CD4-positive, alpha-beta T cell (primary cell): ENCODE results near the gene TPP2. TPM values are rescaled to one million over a fixed set of nuclear protein-coding genes. Genes with fewer than 3 reads are reported as not detected.
A peak's percentile ranks its signal among the peaks of the same experiment; 100 is the strongest.

Experiments
- ATAC-seq: fragments of 200-7000 bp; cut with Tn5 transposase; one replicate; pipeline ENCODE4 v1.10.0; 2022; ENCODE audit warnings: mild to moderate bottlenecking; ENCODE audit not compliant: poor library complexity
- CTCF ChIA-PET: fragments of 350-600 bp; sonication (Branson Sonifier 250); formaldehyde crosslinking; loops from one replicate; lab custom pipeline; 2021; ENCODE audit warnings: antibody characterized with exemption, inconsistent platforms; lab: Charles Lee
- POLR2A ChIA-PET: fragments of 350-600 bp; sonication (Branson Sonifier 250); formaldehyde crosslinking; loops from one replicate; lab custom pipeline; 2021; ENCODE audit warnings: antibody characterized with exemption, inconsistent platforms; lab: Charles Lee
- DNase-seq, 14 experiments: peaks; one replicate each; pipeline ENCODE4 v3.0.0-alpha.2; 2013 to 2020; ENCODE audit warnings: mixed read lengths in 2 of 14
- H3K27ac ChIP-seq, 2 donors: one replicate each; pipeline versions ENCODE4 v1.5.1 to v1.7.0; 2013; ENCODE audit warnings: low read length in 2 of 2, low read depth in 1 of 2, mild to moderate bottlenecking in 1 of 2
- H3K27me3 ChIP-seq, 2 experiments: 1 replicate in 1 of 2; 2 replicates in 1 of 2; pipeline versions ENCODE4 v1.6.1 to v1.7.0; 2013; ENCODE audit warnings: low read length in 2 of 2, control low read depth in 1 of 2, mild to moderate bottlenecking in 1 of 2, moderate library complexity in 1 of 2; ENCODE audit not compliant: insufficient read depth in 2 of 2, control insufficient read depth in 1 of 2
- H3K36me3 ChIP-seq: one replicate; pipeline ENCODE4 v1.6.1; 2013; ENCODE audit warnings: low read length, control low read depth; ENCODE audit not compliant: insufficient read depth
- H3K4me1 ChIP-seq: one replicate; pipeline ENCODE4 v1.6.1; 2013; ENCODE audit warnings: low read length, control low read depth; ENCODE audit not compliant: insufficient read depth
- H3K4me3 ChIP-seq: one replicate; pipeline ENCODE4 v1.5.1; 2013; ENCODE audit warnings: mild to moderate bottlenecking, low read length, moderate library complexity
- H3K9me3 ChIP-seq, 2 experiments: 1 replicate in 1 of 2; 2 replicates in 1 of 2; pipeline versions ENCODE4 v1.6.1 to v1.7.0; 2013; ENCODE audit warnings: low read length in 2 of 2, mild to moderate bottlenecking in 2 of 2, control low read depth in 1 of 2, moderate library complexity in 1 of 2; ENCODE audit not compliant: control insufficient read depth in 1 of 2, insufficient read depth in 1 of 2
- H3K27ac Mint-ChIP-seq: one replicate; pipeline ENCODE4 v1.8.0; 2020; ENCODE audit warnings: mixed read lengths
- H3K27me3 Mint-ChIP-seq: one replicate; pipeline ENCODE4 v1.8.0; 2021; ENCODE audit warnings: mixed read lengths
- H3K36me3 Mint-ChIP-seq: one replicate; pipeline ENCODE4 v1.8.0; 2021; ENCODE audit warnings: low read depth, mixed read lengths
- H3K4me1 Mint-ChIP-seq: one replicate; pipeline ENCODE4 v1.8.0; 2021; ENCODE audit warnings: low read depth, mixed read lengths
- H3K4me3 Mint-ChIP-seq: one replicate; pipeline ENCODE4 v1.8.0; 2020; ENCODE audit warnings: mild to moderate bottlenecking, mixed read lengths
- H3K9me3 Mint-ChIP-seq: one replicate; pipeline ENCODE4 v1.8.0; 2020; ENCODE audit warnings: mixed read lengths
- CTCF ChIP-seq: fragments of 200-600 bp; IDR thresholded peaks from one replicate; pipeline ENCODE4 v1.8.0; 2022; ENCODE audit warnings: antibody characterized with exemption, mild to moderate bottlenecking
- intact Hi-C, 2 experiments: fragments of 100-400 bp; cut with DNase I in 1 of 2; cut with micrococcal nuclease in 1 of 2; formaldehyde crosslinking; loops; one replicate each; pipeline versions ENCODE4 v1.15.1 to v1.9.0; 2023 to 2025; cut with DNase I, micrococcal nuclease
- total RNA-seq, 174 experiments: library from RNA in 2 of 174; stranded (reverse) in 2 of 174; gene quantifications; one replicate each; pipeline ENCODE4 v1.2.3 and lab custom pipeline; 2021 to 2026

TPP2 gene
- total RNA-seq, 2 experiments from 2014 or later, result 146 to 147 TPM

- Histone ChIP-seq H3K27ac (no peak overlapping the region), H3K27me3 (no peaks in the 10 kb centered on the region), H3K4me1 (peaks cover 6% of the 10 kb centered on the region), H3K4me3 (no peak overlapping the region), H3K9me3 (no peaks in the 10 kb centered on the region), H3K36me3 (peaks cover 61% of the 10 kb centered on the region)
- peaks cover 92% of the 10 kb centered on the region for H3K36me3 Mint-ChIP-seq
- H3K9me3 Mint-ChIP-seq, result no peaks in the 10 kb centered on the region
- H3K27ac Mint-ChIP-seq, result peak overlapping the region; percentile 71
- intact Hi-C loops, result loop anchor here (2.0 kb wide), 1 partner anchor 17 kb away; no protein-coding TSS in a partner anchor
- POLR2A ChIA-PET, result interaction anchor here (0.9 to 11.1 kb wide), 4 partner anchors 14 to 236 kb away, joined by 3 to 116 read pairs (median 4); partner anchors contain the start of genes ERCC5 and TPP2
- ATAC-seq, result peak; percentile 41
- H3K27me3 Mint-ChIP-seq, result no peaks in the 10 kb centered on the region
- TF ChIP-seq CTCF, result no peak
- H3K4me1 Mint-ChIP-seq, result peaks cover 65% of the 10 kb centered on the region
- no peak for DNase-seq
- CTCF ChIA-PET, result no interaction called here
- peak overlapping the region; percentile 9 for H3K4me3 Mint-ChIP-seq
Measured at GRCh38 chr13:102609696-102610095, 12.9 kb downstream of the TPP2 start.

DNA sequence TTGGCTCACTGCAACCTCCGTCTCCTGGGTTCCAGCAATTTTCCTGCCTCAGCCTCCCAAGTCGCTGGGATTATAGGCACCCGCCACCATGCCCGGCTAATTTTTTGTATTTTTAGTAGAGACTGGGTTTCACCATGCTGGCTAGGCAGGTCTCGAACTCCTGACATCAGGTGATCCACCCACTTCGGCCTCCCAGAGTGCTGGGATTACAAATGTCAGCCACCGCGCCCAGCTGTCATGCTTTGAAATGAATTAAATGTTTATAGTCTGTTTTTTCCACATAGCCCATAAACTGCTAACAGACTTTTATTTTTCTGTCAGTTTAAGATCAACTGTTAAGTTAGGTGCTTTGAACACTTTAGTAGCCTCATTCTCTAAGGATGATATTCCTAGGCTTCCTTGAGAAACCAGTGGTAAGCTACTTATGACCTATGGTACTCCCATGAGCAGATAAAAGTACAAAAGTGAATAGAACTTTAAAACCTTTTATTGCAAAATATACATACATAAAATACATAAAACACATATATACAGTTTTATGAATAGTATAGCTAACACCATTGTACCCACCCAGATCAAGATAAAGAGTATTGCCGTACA lies 13.6 kb downstream of the TPP2 start:
- H3K4me1 ChIP-seq, result peaks cover 2% of the 10 kb centered on the region
- H3K27ac ChIP-seq, result no peak overlapping the region
- intact Hi-C loops, result no loop called here
- Mint-ChIP-seq H3K27ac (no peak overlapping the region), H3K4me3 (no peak overlapping the region), H3K36me3 (peaks cover 92% of the 10 kb centered on the region), H3K4me1 (peaks cover 58% of the 10 kb centered on the region), H3K27me3 (no peaks in the 10 kb centered on the region), H3K9me3 (no peaks in the 10 kb centered on the region)
- ChIA-PET CTCF (no interaction called here), POLR2A (interaction anchor here (0.9 to 11.1 kb wide), 4 partner anchors 14 to 235 kb away, joined by 3 to 116 read pairs (median 4); partner anchors contain the start of genes ERCC5 and TPP2)
- no peaks in the 10 kb centered on the region for H3K27me3 ChIP-seq
- TF ChIP-seq CTCF, result no peak
- no peak overlapping the region for H3K4me3 ChIP-seq
- peaks cover 61% of the 10 kb centered on the region for H3K36me3 ChIP-seq
- no peak for ATAC-seq
- no peak for DNase-seq
- no peaks in the 10 kb centered on the region for H3K9me3 ChIP-seq

DNA sequence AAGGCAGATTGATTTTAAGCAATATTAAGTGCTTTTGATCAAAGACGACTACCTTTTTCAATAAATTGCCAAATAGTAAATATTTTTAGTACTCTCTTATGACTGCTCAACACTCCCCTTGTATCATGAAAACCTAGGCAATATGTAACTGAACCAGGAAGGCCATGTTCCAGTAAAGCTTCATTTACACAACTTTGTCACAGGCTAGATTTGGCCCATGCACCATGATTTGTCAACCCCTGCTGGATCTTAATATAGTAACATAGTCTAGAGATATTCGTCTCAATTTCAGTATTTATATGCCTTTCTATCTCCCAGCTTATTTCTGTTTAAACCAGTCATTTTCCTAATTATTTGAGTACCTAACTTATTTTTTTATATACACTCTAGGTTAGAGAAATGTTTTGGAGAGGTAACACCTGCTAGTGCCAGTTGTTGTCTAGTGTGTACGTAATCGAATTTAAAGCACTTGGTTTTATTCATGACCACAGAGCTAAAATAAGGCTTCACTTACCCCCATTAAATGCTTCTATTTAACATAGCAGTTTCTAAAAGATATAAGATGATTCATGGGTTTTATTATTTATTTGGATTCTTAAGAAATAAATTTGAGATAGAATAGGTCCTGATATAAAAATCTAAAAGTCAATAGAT lies 21.0 kb downstream of the TPP2 start:
- Mint-ChIP-seq H3K4me3 (no peak overlapping the region), H3K27me3 (no peaks in the 10 kb centered on the region), H3K4me1 (peaks cover 12% of the 10 kb centered on the region), H3K27ac (no peak overlapping the region), H3K9me3 (no peaks in the 10 kb centered on the region), H3K36me3 (peaks cover 98% of the 10 kb centered on the region)
- ChIA-PET CTCF (interaction anchor here (0.7 to 1.6 kb wide), 2 partner anchors 23 to 26 kb away, joined by 4 to 7 read pairs; no protein-coding TSS in a partner anchor), POLR2A (interaction anchor here (1.0 to 1.6 kb wide), 2 partner anchors 22 to 229 kb away, joined by 3 to 4 read pairs; partner anchors contain the start of gene ERCC5)
- intact Hi-C loops, result loop anchor here (5.0 kb wide), 2 partner anchors 36 to 54 kb away; no protein-coding TSS in a partner anchor
- H3K9me3 ChIP-seq, result no peaks in the 10 kb centered on the region
- TF ChIP-seq CTCF, result no peak
- H3K4me3 ChIP-seq, result no peak overlapping the region
- no peaks in the 10 kb centered on the region for H3K4me1 ChIP-seq
- H3K27me3 ChIP-seq, result no peaks in the 10 kb centered on the region
- DNase-seq (no peak), ATAC-seq (no peak)
- H3K27ac ChIP-seq, result no peak overlapping the region
- peaks cover 78% of the 10 kb centered on the region for H3K36me3 ChIP-seq
